Erythroblast (primary cell): ENCODE data around the gene ACAA2.

ENCODE experiments used
- DNase-seq, 2 experiments: peaks; one replicate each; lab custom pipeline; 2025; lab: John Stamatoyannopoulos, UW
- GATA1 ChIP-seq: IDR thresholded peaks from 2 replicates; pipeline ENCODE4 v1.6.1; 2011; ENCODE audit warnings: low read depth, mild to moderate bottlenecking, control low read depth, low read length, moderate library complexity
- POLR2A ChIP-seq: IDR thresholded peaks from 2 replicates; pipeline ENCODE4 v1.6.1; 2011; ENCODE audit warnings: mild to moderate bottlenecking, low read length

Gene ACAA2

GRCh38 chr18:49743117-49743567 lies 70.2 kb downstream of the ACAA2 start:
- no peak for DNase-seq
- no peak for TF ChIP-seq GATA1
- no peak for TF ChIP-seq POLR2A

DNA sequence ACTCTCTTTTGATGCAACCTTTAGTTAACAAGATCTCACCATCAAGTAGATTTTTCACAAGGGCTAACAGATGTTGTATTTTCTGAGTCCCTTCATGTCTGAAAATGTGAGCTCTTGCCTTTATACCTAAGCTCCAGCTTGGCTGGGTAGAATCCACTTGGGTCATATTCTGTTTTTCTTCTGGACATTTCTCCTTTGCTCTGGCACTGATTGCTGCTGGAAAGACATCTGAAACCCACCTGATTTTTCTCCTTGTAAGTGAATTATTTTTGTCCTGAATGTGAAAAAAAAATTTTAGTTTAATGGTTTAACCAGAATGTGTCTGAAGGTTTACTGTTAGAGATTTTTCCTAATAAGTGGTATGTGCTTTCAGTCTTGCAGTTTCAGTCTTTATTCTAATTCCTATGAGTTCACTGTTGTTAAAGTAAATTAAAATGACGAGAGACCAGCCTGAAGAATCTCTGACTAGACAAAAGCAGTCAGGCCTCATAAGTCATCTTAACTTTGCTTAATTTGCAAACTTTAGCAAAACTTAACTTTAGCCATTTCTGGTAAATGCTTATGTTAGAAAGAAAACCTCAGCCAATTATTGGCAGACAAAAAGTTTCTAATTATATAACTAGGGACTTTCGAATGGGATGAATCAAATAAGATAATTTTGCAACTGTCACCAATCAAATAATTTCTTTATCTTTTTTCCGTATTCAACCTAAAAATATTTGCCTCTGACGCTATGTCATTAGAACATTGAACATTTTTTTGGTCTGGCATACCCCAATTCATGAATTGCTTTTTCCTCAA lies 70.8 kb downstream of the ACAA2 start:
- TF ChIP-seq POLR2A: no peak
- no peak for TF ChIP-seq GATA1
- no peak for DNase-seq

GRCh38 chr18:49739275-49739674 lies 74.1 kb downstream of the ACAA2 start:
- TF ChIP-seq POLR2A (no peak), GATA1 (no peak)

DNA sequence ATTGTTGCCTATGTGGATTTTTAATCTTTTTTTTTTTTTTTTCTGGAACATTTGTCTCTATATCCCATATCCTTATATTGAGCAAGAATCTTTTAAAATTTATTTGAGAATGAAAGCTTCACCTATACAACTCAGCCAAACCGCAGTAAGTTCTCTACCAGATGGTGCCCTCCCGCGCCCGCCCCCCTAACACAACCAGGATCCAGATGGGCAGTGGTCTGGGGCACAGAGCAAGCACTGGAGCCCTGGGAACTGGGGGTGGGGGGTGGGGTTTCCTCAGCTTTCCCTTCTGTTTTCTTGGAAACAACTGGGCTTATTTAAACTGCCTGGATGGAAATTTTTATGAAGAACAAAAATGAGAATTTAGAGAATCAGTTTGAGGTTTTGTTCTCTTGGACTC lies 74.6 kb downstream of the ACAA2 start:
- no peak for DNase-seq
- TF ChIP-seq GATA1 (no peak), POLR2A (no peak)

More at GRCh38 chr18:49739275-49739674, 74.1 kb downstream of the ACAA2 start:
- no peak for DNase-seq

GRCh38 chr18:49734836-49735235 lies 78.5 kb downstream of the ACAA2 start:
- no peak for TF ChIP-seq POLR2A
- no peak for TF ChIP-seq GATA1
- no peak for DNase-seq

DNA sequence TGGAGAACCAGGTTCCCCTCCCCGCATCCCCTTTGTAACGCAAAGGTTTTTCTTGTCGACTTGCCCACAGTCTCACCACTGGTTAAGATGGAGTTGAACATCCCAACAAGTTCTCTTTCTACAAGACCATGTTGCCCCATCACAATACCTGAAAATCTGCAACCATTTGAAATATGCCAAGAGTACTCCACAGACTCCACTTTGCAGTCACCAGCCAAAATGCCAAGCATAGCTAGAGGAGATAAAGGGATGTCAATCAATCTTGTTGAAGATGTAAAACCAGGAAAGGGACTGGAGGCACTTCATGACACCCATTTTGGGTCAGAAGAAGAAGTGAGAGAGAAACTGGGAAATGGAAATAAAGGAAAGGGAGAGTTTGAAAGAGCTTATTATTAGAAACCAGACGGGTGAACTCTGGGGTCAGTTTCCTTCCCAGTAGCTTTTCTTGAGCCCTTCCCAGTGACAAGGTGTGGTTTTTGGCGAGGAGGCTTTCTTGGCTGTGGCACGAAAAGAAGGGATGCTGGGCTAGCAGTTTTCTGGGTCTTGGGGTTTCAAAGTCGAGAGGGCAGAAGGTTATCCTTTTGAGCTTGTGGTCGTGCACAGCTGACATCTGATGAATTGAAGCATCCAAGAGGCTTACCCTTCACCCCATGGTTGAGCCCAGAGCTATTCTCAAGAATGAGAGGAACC lies 79.3 kb downstream of the ACAA2 start:
- TF ChIP-seq POLR2A: no peak
- no peak for DNase-seq

- TF ChIP-seq GATA1: no peak
- TF ChIP-seq POLR2A: no peak
- no peak for DNase-seq
Observed at GRCh38 chr18:49733321-49733720, 80.0 kb downstream of the ACAA2 start.
